HG03175 (cell line): ENCODE results near the gene LPIN2.
"Not testable (repeated sequence)": the region's sequence is repeated elsewhere in the genome, so short reads cannot be mapped to it uniquely, and the experiment has no call there.

Experiments
- ATAC-seq: cut with Tn5 transposase; IDR thresholded peaks from one replicate; pipeline ENCODE4 v1.9.1; 2021; ENCODE audit warnings: mild to moderate bottlenecking, moderate library complexity; ENCODE audit not compliant: unreplicated experiment

The LPIN2 gene

GRCh38 chr18:3046216-3046808 is 33.4 kb upstream of the LPIN2 start:
- ATAC-seq = peak; percentile 53

GRCh38 chr18:3044931-3045698 is 32.2 kb upstream of the LPIN2 start:
- no peak for ATAC-seq

GRCh38 chr18:3042379-3042778 is 29.4 kb upstream of the LPIN2 start:
- ATAC-seq = no peak

GRCh38 chr18:3041843-3042242 is 28.9 kb upstream of the LPIN2 start:
- no peak for ATAC-seq

- no peak for ATAC-seq
Measured at GRCh38 chr18:3040881-3041280, 27.9 kb upstream of the LPIN2 start.

- ATAC-seq = no peak
Measured at GRCh38 chr18:3040173-3040572, 27.2 kb upstream of the LPIN2 start.

- peak; percentile 95 for ATAC-seq
Measured at GRCh38 chr18:3037423-3037915, 24.5 kb upstream of the LPIN2 start.

- no peak for ATAC-seq
Measured at GRCh38 chr18:3036108-3036507, 23.2 kb upstream of the LPIN2 start.

- no peak for ATAC-seq
Measured at GRCh38 chr18:3035635-3036034, 22.7 kb upstream of the LPIN2 start.

GRCh38 chr18:3032721-3033120 is 19.8 kb upstream of the LPIN2 start:
- no peak for ATAC-seq

GRCh38 chr18:3029215-3029952 is 16.4 kb upstream of the LPIN2 start:
- no peak for ATAC-seq

- ATAC-seq = not testable (repeated sequence)
Measured at GRCh38 chr18:3028115-3028514, 15.2 kb upstream of the LPIN2 start.

GRCh38 chr18:3027370-3027891 is 14.5 kb upstream of the LPIN2 start:
- ATAC-seq = no peak

- ATAC-seq = no peak
Measured at GRCh38 chr18:3025544-3025943, 12.6 kb upstream of the LPIN2 start.

GRCh38 chr18:3023603-3024002 is 10.7 kb upstream of the LPIN2 start:
- ATAC-seq = not testable (repeated sequence)

GRCh38 chr18:3016585-3017297 is 3.8 kb upstream of the LPIN2 start:
- no peak for ATAC-seq

- no peak for ATAC-seq
Measured at GRCh38 chr18:3015851-3016250, 2.9 kb upstream of the LPIN2 start.

GRCh38 chr18:3015204-3015592 is 2.3 kb upstream of the LPIN2 start:
- no peak for ATAC-seq

GRCh38 chr18:3014503-3015203 is 1.7 kb upstream of the LPIN2 start:
- no peak for ATAC-seq
